Keratinocyte (primary cell): ENCODE results near the gene SLC25A14.

Experiments
- EZH2 ChIP-seq: IDR thresholded peaks from one replicate; pipeline ENCODE4 v1.6.1; 2012; ENCODE audit warnings: inconsistent platforms, mild to moderate bottlenecking, low read length, moderate library complexity
- TF ChIP-seq, protein P1 (sequence below), 3 experiments: IDR thresholded peaks in 1 of 3; conservative IDR thresholded peaks in 1 of 3; optimal IDR thresholded peaks in 1 of 3; 2 replicates in 2 of 3; 3 replicates in 1 of 3; pipeline versions ENCODE3 to v1.5.1; 2011; ENCODE audit warnings: low read length in 3 of 3, mild to moderate bottlenecking in 3 of 3, moderate library complexity in 2 of 3, control low read depth in 1 of 3, inconsistent platforms in 1 of 3; ENCODE audit not compliant: insufficient read depth in 2 of 3; ENCODE audit errors: extremely low read depth in 1 of 3

DNA sequence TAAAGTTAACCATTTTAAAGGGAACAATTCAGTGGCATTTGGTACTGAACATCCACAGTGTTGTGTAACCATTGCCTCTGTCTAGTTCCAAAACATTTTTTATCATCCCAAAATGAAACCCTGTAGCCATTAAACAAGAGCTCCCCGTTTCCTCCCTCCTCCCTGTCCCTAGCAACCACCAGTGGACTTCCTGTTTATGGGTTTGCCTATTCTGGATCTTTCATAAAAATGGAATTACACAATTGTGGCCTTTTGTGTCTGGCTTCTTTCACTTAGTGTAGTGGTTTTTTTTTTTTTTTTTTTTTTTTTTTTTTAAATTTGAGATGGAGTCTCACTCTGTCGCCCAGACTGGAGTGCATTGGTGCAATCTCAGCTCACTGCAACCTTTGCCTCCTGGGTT lies 73.7 kb downstream of the SLC25A14 start:
- TF ChIP-seq, protein P1, sequence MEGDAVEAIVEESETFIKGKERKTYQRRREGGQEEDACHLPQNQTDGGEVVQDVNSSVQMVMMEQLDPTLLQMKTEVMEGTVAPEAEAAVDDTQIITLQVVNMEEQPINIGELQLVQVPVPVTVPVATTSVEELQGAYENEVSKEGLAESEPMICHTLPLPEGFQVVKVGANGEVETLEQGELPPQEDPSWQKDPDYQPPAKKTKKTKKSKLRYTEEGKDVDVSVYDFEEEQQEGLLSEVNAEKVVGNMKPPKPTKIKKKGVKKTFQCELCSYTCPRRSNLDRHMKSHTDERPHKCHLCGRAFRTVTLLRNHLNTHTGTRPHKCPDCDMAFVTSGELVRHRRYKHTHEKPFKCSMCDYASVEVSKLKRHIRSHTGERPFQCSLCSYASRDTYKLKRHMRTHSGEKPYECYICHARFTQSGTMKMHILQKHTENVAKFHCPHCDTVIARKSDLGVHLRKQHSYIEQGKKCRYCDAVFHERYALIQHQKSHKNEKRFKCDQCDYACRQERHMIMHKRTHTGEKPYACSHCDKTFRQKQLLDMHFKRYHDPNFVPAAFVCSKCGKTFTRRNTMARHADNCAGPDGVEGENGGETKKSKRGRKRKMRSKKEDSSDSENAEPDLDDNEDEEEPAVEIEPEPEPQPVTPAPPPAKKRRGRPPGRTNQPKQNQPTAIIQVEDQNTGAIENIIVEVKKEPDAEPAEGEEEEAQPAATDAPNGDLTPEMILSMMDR (optimal IDR thresholded peaks at IDR 0.05 in 1 of 3, IDR thresholded peaks at IDR 0.05 in 1 of 3, conservative IDR thresholded peaks at IDR 0.05 in 1 of 3; ENCODE audit: extremely low read depth in 1 of 3, insufficient read depth in 2 of 3, low read length in 3 of 3) = no peak
- no peak for TF ChIP-seq EZH2
